H9 (cell line): ENCODE measurements around the gene SPECC1. TPM values are rescaled to one million over a fixed set of nuclear protein-coding genes. Genes with fewer than 3 reads are reported as not detected.

Experiments used
- DNase-seq: peaks from one replicate; pipeline ENCODE4 v3.0.0-alpha.2; 2017
- H2AFZ ChIP-seq: one replicate; pipeline ENCODE4 v1.6.1; 2013; ENCODE audit warnings: mild to moderate bottlenecking, low read length, control low read depth, moderate library complexity
- H2AK5ac ChIP-seq: 2 replicates; pipeline ENCODE4 v1.6.1; 2013; ENCODE audit warnings: low read length, control low read depth, mixed read lengths; ENCODE audit not compliant: insufficient read length
- H2BK120ac ChIP-seq: one replicate; pipeline ENCODE4 v1.6.1; 2013; ENCODE audit warnings: low read depth, mild to moderate bottlenecking, low read length, control low read depth, inconsistent platforms; ENCODE audit not compliant: poor library complexity, severe bottlenecking
- H2BK12ac ChIP-seq: 2 replicates; pipeline ENCODE4 v1.6.1; 2013; ENCODE audit warnings: low read length, control low read depth, mixed read lengths, low read depth; ENCODE audit not compliant: insufficient read length
- H2BK15ac ChIP-seq: 2 replicates; pipeline ENCODE4 v1.6.1; 2013; ENCODE audit warnings: low read depth, low read length, control low read depth
- H2BK20ac ChIP-seq: one replicate; pipeline ENCODE4 v1.6.1; 2013; ENCODE audit warnings: low read depth, mild to moderate bottlenecking, low read length, control low read depth, inconsistent platforms; ENCODE audit not compliant: poor library complexity, severe bottlenecking
- H2BK5ac ChIP-seq: 2 replicates; pipeline ENCODE4 v1.6.1; 2013; ENCODE audit warnings: low read length, control low read depth, mixed read lengths; ENCODE audit not compliant: insufficient read length
- H3K14ac ChIP-seq: 2 replicates; pipeline ENCODE4 v1.6.1; 2013; ENCODE audit warnings: low read length, control low read depth; ENCODE audit not compliant: insufficient read depth
- H3K18ac ChIP-seq: 2 replicates; pipeline ENCODE4 v1.6.1; 2013; ENCODE audit warnings: low read depth, mild to moderate bottlenecking, mixed read lengths, low read length, control low read depth; ENCODE audit not compliant: insufficient read length
- H3K23ac ChIP-seq: 2 replicates; pipeline ENCODE4 v1.6.1; 2013; ENCODE audit warnings: low read length, control low read depth, mixed read lengths, low read depth; ENCODE audit not compliant: insufficient read length
- H3K23me2 ChIP-seq: 2 replicates; pipeline ENCODE4 v1.6.1; 2013; ENCODE audit warnings: low read depth, mild to moderate bottlenecking, mixed read lengths, low read length, control low read depth; ENCODE audit not compliant: insufficient read length, poor library complexity, severe bottlenecking
- H3K27ac ChIP-seq: 2 replicates; pipeline ENCODE4 v1.5.1; 2013; ENCODE audit warnings: low read length, control low read depth, mixed read lengths, low read depth; ENCODE audit not compliant: insufficient read length
- H3K27me3 ChIP-seq: 2 replicates; pipeline ENCODE4 v1.6.1; 2013; ENCODE audit warnings: low read length, control low read depth, inconsistent platforms; ENCODE audit not compliant: insufficient read depth
- H3K4ac ChIP-seq: 2 replicates; pipeline ENCODE4 v1.6.1; 2013; ENCODE audit warnings: low read depth, mild to moderate bottlenecking, control low read depth, inconsistent platforms, low read length, moderate library complexity
- H3K4me1 ChIP-seq: 2 replicates; pipeline ENCODE4 v1.6.1; 2013; ENCODE audit warnings: low read length, control low read depth, inconsistent platforms; ENCODE audit not compliant: insufficient read depth
- H3K4me2 ChIP-seq: 2 replicates; pipeline ENCODE4 v1.6.1; 2013; ENCODE audit warnings: low read length, control low read depth, mixed read lengths; ENCODE audit not compliant: insufficient read length, insufficient read depth
- H3K56ac ChIP-seq: 2 replicates; pipeline ENCODE4 v1.6.1; 2013; ENCODE audit warnings: low read depth, mild to moderate bottlenecking, mixed read lengths, low read length, control low read depth; ENCODE audit not compliant: insufficient read length
- H3K79me1 ChIP-seq: 2 replicates; pipeline ENCODE4 v1.6.1; 2013; ENCODE audit warnings: low read depth, mild to moderate bottlenecking, moderate library complexity, low read length, control low read depth, inconsistent platforms; ENCODE audit not compliant: insufficient read depth, poor library complexity, severe bottlenecking
- H3K79me2 ChIP-seq: 2 replicates; pipeline ENCODE4 v1.6.1; 2013; ENCODE audit warnings: low read length, control low read depth, inconsistent platforms; ENCODE audit not compliant: insufficient read depth
- H3K9ac ChIP-seq: 2 replicates; pipeline ENCODE4 v1.6.1; 2013; ENCODE audit warnings: low read length, control low read depth, mixed read lengths; ENCODE audit not compliant: insufficient read length; ENCODE audit errors: extremely low read depth
- H3K9me3 ChIP-seq: one replicate; pipeline ENCODE4 v1.6.1; 2013; ENCODE audit warnings: low read depth, low read length, inconsistent platforms; ENCODE audit not compliant: control insufficient read depth
- H3T11ph ChIP-seq: one replicate; pipeline ENCODE4 v1.6.1; 2013; ENCODE audit warnings: mild to moderate bottlenecking, low read length, control low read depth, inconsistent platforms
- H4K20me1 ChIP-seq: one replicate; pipeline ENCODE4 v1.6.1; 2013; ENCODE audit not compliant: control insufficient read depth, insufficient read length, insufficient read depth
- H4K5ac ChIP-seq: 2 replicates; pipeline ENCODE4 v1.6.1; 2013; ENCODE audit warnings: low read depth, mild to moderate bottlenecking, mixed read lengths, low read length, control low read depth; ENCODE audit not compliant: insufficient read length
- H4K8ac ChIP-seq: replicated peaks from 2 replicates; pipeline ENCODE4 v1.6.1; 2013; ENCODE audit warnings: low read length, control low read depth, mixed read lengths, low read depth; ENCODE audit not compliant: insufficient read length
- H4K91ac ChIP-seq: 2 replicates; pipeline ENCODE4 v1.6.1; 2013; ENCODE audit warnings: low read depth, mild to moderate bottlenecking, moderate library complexity, mixed read lengths, low read length, control low read depth; ENCODE audit not compliant: insufficient read length
- H3K27ac Mint-ChIP-seq, 3 experiments: 2 replicates in 2 of 3; 3 replicates in 1 of 3; pipeline ENCODE4 v1.8.0; 2020 to 2021; ENCODE audit warnings: mixed read lengths in 3 of 3, mild to moderate bottlenecking in 1 of 3, moderate library complexity in 1 of 3
- H3K27me3 Mint-ChIP-seq: 2 replicates; pipeline ENCODE4 v1.8.0; 2021; ENCODE audit warnings: low read depth, mild to moderate bottlenecking, moderate library complexity, mixed read lengths
- H3K36me3 Mint-ChIP-seq, 3 experiments: 2 replicates in 2 of 3; 3 replicates in 1 of 3; pipeline ENCODE4 v1.8.0; 2020 to 2021; ENCODE audit warnings: low read depth in 3 of 3, mixed read lengths in 3 of 3; ENCODE audit not compliant: insufficient read depth in 1 of 3
- H3K4me1 Mint-ChIP-seq, 2 experiments: 2 replicates each; pipeline ENCODE4 v1.8.0; 2020; ENCODE audit warnings: mixed read lengths in 2 of 2
- H3K4me3 Mint-ChIP-seq, 2 experiments: 2 replicates in 1 of 2; 3 replicates in 1 of 2; pipeline ENCODE4 v1.8.0; 2020 to 2021; ENCODE audit warnings: mild to moderate bottlenecking in 2 of 2, mixed read lengths in 2 of 2, moderate library complexity in 1 of 2
- H3K9me3 Mint-ChIP-seq, 2 experiments: 2 replicates in 1 of 2; 3 replicates in 1 of 2; pipeline ENCODE4 v1.8.0; 2020; ENCODE audit warnings: mild to moderate bottlenecking in 2 of 2, mixed read lengths in 2 of 2, moderate library complexity in 1 of 2
- CTCF ChIP-seq: fragments of 200-600 bp; sonication (generic); conservative IDR thresholded peaks from 3 replicates; pipeline ENCODE4 v1.8.0; 2021; ENCODE audit warnings: antibody characterized with exemption, mild to moderate bottlenecking
- WGBS: extraction: QIAGEN DNeasy Blood & Tissue Kit; methylation state at CpG from one replicate; pipeline ENCODE4 v1.1.7; 2013; ENCODE audit warnings: missing lambda C conversion rate, low lambda C conversion rate, mixed read lengths; ENCODE audit not compliant: insufficient read length; ENCODE audit errors: extremely low coverage; 5-methylcytosine and 5-hydroxymethylcytosine counted together
- total RNA-seq: library from RNA; stranded (reverse); gene quantifications from 2 replicates; pipeline ENCODE4 v1.2.1, GENCODE V29; 2021

Gene SPECC1
- total RNA-seq, 1 experiment from 2014 or later: 65.7 TPM

GRCh38 chr17:20293501-20293900, 284.3 kb downstream of the SPECC1 start:
- no peak overlapping the region for H3K4ac ChIP-seq
- peaks cover 0 to 3% of the 10 kb centered on the region in 2 experiments; a peak in 3 of 5 replicates for H3K9me3 Mint-ChIP-seq

More at GRCh38 chr17:20293501-20293900, 284.3 kb downstream of the SPECC1 start:
- no peak for TF ChIP-seq CTCF
- Histone ChIP-seq H3K23me2 (no peaks in the 10 kb centered on the region), H3K4me2 (no peak overlapping the region), H4K5ac (no peak overlapping the region), H3K27me3 (no peaks in the 10 kb centered on the region), H3K9ac (no peak overlapping the region), H2BK15ac (no peak overlapping the region), H3K56ac (no peak overlapping the region), H3K9me3 (no peaks in the 10 kb centered on the region), H4K91ac (no peak overlapping the region), H2BK12ac (no peak overlapping the region), H2AK5ac (no peak overlapping the region), H2BK120ac (no peak overlapping the region), H3K14ac (no peak overlapping the region), H3K4me1 (no peaks in the 10 kb centered on the region), H3K23ac (no peak overlapping the region), H3T11ph (no peak overlapping the region), H2BK5ac (no peak overlapping the region), H3K79me1 (peaks cover 7% of the 10 kb centered on the region), H2BK20ac (no peak overlapping the region), H3K79me2 (no peaks in the 10 kb centered on the region), H2AFZ (no peak overlapping the region), H4K20me1 (no peaks in the 10 kb centered on the region), H4K8ac (no peak overlapping the region), H3K18ac (no peak overlapping the region), H3K27ac (no peak overlapping the region)
- Mint-ChIP-seq H3K4me1 (0 out of 4 replicates have a peak, but pooled peaks cover 0 to 2% of the 10 kb centered on the region in 2 experiments), H3K36me3 (peaks cover 28 to 37% (median 33%) of the 10 kb centered on the region in 3 experiments), H3K4me3 (no peak overlapping the region), H3K27ac (peak overlapping the region in 2 of 3 experiments; percentile 4 to 74; a peak in 2 of 7 replicates), H3K27me3 (no peaks in the 10 kb centered on the region)
- WGBS: no CpG with 5 or more reads among the region's 2 CpGs
- DNase-seq: no peak
